ENCODE results near the gene CLMN.
A peak's percentile ranks its signal among the peaks of the same experiment; 100 is the strongest.

The CLMN gene

DNA sequence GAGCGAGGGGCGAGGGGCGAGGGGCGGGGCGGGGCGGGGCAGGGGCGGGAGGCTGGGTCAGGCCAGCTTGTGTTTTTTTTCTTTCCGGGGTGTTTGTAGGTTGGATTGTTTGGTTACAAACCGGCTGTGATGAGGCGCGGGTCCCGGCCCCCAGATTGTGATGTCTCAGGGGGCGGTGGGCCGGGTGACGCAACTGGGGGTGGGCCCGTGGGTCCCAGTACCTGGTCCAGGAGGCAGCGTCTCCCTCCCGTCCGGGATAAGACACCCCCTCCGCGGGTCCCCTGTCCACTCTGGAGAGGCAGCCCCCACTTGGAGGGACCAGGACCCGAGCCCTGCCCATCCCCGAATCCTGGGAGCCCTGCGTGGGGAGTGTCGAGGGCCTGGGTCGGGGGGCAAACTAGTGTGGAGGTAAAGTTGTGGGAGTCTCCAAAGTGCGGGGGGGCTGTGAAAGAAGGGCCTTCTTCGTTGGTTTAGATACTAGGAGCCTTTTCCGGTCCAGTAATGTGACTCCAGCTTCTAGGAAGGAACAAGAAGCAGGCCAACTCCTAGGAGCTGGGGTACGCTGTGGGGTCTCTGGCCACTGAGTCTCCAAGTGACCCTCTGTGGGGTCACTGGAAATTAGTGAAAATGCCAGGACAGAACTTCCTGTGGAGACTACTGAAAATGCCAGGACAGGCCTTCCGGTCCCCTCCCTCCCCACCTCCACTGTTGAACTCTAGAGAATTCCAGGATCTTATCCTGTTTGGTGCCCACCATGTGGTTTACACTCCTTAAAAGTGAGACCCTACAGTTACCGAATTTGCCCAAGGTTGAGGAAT, 579 bp upstream of the CLMN start:
- DNase-seq (ENCODE audit: low spot score) = no peak

DNA sequence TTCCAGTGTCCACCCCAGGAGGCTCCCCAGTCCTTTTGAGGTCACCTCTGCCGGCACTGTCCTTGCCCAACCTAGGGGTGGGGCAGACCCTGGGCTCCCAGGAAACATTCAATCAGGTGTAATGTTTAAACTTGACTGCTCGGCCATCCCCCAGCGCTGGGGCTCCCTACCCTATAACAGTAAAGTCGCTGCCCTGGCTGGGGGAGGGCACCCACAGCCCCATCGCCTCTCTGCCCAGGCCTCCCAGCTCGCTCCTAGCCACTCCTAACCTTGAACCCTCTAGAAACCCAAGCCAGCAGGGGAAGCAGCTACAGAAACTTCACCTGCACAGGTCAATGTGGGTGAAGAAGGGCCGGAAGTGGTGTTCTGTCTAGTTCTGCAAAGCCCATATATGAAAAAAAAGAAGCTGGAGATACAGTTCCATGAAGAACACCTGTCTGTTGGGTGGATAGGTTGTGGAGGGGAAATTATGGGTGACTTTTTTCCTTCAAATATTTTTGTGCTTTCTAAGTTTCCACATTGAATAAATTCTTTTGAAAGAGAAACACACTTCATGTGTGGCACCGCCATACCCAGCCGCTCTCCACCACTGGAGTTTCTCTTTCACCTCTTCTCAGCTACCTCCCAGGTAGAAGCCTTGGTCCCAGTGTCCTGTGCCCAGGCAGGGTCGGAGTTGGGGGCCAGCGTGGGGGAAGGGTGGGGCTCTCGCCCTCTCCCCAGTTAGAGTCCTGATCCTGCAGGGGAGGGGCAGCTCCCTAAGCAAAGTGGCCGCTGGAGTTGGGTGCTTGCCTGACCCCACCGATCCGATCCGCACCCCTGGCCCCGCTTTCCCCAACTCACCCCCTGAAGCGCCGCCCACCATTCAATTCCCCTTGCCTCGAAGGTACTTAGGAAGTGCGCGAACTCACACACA, 1.1 kb downstream of the CLMN start:
- DNase-seq (ENCODE audit: low spot score) = no peak

DNA sequence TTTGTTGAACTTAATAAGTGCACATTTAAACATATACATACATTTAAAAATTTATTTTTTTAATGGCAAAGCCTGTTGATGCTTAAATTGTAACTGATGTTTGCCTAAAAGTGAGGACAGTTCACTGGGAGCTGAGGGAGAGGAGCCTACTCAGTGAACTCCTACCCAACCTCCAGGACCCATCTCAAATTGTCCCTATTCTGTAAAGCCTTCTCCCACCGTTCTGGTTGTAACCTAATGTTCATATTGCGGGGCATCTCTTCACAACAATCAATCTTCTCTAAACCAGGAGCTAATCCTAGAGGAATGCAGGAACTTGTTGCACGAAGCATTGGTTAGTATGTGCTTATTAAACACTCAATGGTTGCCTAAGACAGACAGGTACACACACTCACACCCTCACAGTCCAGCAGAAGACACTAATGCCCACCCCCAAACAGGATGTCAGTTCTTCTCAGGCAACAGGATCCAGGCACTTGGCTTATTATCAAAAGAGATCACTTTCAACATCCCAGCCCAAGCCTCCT, 1.8 kb downstream of the CLMN start:
- no peak for DNase-seq (ENCODE audit: low spot score)

DNA sequence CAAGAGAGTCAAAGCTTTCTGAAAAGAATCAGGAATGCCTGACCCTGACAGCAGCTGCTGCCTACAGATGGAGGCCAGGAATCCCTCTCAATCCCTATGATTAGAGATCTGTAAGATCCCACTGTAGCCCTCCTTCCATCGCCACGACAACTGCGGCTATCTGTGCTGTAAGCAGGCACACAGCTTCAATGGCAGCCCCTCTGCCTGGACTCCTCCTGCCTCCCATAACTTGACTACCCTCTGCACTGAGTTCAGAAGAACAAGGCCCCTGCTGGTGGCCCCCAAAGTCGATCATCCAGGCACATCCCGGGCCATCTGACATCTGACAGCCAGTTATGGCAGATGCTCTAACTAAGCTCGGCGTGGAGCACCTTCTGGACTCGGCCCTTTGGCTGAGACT, 2.9 kb downstream of the CLMN start:
- no peak for DNase-seq (ENCODE audit: low spot score)

DNA sequence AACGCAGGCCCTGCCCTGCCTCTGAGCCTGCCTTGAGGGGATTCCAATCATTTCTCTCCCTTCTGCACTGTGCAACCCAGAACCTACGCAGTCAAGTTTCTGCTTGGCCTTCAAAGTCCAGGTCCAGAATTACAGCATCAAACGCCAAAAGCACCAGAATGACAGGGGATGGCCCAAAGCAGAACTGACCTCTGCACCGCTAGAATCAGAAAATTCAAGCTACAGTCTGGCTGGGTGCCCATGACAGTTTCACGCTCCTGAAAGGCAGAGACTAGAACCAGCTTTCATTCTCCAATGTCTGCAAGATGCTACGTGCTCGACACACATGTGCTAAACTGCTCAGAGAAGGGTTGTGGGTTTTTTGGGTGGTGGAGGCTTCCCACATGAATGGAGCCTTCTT, 4.1 kb downstream of the CLMN start:
- no peak for DNase-seq (ENCODE audit: low spot score)

DNA sequence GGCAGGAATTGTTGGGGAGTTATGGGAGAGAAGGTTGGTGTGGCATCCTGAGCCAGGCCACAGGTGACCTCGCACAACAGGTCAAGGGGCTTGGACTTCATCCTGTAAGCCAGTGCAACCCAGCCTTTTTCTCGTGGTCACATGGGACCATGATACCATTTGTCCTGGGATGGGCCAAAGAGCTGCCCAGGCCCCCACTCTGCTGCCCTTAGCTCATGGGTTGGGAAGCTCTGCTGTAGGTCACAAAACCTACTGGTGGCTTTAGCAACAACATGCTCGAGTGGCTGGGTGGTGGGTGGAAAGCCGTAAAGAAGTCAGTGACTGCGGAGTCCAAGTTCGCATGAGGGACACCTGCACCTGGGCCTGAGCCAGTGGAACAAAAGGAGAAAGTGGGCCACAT, 4.6 kb downstream of the CLMN start:
- no peak for DNase-seq (ENCODE audit: low spot score)

DNA sequence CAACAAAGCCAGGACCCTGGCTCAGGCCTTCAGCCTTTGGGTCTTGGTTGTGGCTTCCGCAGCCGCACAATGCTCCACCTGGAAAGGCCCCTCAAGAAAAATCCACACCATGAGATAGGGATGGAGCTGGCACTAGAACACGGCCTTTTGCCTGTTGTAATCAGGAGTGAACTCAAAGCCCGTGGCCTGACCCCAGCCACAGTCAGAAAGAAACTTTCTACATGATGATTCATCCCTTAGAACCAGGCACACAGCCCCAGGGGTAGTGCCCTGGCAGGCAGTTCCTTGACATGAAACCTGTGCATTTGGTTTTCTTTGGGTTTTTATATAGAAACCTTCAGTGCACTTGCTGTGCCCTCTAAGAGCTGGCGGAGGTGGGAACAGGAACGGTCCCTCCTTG, 5.1 kb downstream of the CLMN start:
- peak; percentile 50 for DNase-seq (ENCODE audit: low spot score)

DNA sequence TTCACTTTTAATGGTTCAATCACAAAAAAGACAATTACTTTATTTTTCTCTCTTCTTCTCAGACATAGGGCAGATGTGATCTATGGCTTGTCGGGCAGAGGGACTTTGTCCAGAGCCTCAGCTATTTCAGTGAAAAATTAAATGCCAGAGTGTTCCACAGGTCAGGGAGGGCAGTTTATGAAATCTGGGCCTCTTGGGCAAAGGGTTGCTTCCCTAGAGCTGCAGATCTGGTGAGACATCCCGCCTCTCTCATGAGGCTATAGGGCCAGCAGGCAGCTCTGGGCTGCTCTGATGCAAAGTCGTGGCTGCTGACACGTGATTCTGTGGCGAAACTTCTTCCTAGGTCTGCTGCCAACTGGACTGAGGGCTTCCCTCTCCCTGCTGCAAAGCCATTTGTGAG, 6.0 kb downstream of the CLMN start:
- peak; percentile 32 for DNase-seq (ENCODE audit: low spot score)

DNA sequence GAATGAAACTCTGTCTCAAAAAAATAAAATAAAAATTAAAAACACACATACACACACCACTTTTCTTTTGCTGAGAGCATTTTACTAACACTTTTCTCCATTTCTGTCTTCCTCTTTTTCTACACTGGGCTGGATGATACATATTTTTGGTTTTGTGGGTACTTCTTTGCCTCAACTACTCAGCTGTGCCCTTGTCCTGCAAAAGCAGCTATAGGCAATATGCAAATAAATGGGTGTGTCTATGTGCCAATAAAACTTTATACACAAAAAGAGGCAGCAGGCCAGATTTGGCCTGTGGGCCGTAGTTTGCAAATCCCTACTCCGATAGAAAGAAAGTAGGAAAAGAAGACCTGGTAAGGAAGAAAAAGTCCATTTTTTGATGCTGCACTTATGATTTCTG, 6.5 kb downstream of the CLMN start:
- no peak for DNase-seq (ENCODE audit: low spot score)

DNA sequence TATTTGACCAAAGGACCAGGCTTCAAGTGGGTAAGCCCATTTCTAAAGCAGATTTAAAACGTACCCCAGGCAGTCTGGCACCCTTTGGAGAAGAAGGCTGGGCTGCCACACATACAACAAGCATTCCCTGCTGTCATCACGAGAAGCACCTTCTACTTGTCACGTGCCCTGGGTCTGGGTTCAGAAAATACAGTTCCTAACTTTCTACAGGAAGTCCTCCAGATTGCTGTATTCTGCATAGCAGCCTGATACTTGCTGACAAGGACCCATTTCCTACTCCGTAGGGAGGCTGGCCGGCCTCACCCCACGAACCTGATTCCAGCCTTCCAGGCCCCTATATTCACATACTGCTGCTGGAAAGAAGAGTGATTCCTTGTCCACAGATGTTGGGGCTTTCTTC, 7.4 kb downstream of the CLMN start:
- no peak for DNase-seq (ENCODE audit: low spot score)

DNA sequence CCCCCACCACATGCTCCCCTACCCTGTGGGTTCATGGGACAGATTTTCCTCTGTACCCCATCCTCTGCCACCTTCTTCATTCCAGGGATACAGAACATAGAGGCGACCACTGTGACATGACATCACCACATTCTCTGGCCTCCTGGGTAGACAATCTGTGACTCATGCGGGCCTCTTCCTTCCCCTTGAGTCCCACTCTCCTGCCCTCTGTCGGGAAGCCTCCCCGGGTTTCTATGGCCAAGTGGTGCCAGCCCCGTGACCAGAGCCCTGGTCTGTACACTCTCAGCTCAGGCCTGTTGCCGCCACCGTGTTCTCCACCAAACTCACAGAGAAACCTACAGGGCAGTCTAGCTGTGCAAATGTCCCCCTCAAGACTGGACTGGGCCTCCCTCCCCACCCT, 8.0 kb downstream of the CLMN start:
- no peak for DNase-seq (ENCODE audit: low spot score)

DNA sequence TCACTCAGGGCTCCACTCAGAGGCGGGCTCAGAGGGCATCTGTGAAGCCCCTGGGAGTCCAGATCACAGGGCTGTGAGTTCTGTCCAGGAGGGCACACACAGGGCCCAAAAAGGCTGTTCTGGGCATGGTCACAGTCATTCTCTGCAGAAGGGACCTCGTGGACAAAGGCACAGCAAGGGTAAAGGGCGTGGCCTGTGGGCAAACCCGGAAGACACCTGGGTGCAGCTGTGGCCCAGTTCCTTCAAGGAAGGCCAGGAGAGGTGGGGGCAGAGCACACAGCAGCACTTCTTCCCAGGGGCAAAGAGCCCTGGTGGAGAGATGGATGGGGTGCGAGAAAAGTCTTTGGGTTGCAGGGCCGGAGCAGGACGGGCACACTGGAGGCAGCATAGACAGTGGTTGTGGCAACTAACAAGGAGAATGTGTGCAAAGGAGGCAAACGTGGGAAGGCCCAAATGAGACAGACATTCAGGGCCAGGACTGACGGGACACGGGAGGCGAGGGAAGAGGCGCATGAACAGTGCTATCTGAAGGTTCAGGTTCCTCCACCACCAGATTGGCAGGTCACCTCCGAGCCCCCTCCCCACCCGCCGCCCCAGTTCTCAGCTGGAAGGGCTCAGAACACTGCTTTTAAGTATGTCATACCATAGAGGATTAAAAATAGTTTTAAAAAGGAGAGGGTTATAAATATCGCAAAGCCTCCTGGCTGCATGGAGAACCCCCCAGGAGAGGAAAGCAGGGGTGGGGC, 8.9 kb downstream of the CLMN start:
- DNase-seq (ENCODE audit: low spot score) = no peak

DNA sequence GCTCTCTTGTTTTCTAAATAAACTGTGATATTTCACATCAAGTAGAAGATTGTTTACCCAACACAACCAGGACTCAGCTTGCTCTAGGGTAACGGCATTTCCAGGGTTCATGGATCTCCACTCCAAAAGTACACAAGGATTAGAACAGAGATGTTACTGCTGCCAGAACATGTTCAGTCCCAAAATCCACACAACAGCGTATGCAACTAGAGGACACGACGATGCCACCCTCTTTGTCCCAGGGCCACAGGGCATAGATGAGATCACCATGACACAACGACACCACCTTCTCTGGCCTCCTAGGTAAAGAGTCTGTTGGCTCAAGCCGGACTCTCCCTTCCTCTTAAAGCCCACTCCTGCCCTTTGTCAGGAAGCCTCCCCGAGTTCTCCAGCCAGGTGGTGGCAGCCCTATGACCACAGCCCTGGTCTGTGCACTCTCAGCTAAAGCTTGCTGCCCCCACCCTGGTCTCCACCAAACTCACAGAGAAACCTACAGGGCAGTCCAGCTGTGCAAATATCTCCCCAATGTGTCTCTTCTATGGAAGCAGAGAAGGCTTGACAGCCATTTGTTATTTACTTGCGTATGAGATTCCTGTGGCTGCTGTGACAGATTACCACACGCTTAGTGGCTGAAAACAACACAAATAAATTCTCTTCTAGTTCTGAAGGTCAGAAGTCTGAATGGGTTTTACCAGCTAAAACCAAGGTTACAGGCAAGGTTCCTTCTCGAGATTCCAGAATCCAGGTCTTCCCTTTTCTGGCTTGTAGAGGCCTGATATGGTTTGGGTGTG, 10.3 kb downstream of the CLMN start:
- DNase-seq (ENCODE audit: low spot score) = no peak

DNA sequence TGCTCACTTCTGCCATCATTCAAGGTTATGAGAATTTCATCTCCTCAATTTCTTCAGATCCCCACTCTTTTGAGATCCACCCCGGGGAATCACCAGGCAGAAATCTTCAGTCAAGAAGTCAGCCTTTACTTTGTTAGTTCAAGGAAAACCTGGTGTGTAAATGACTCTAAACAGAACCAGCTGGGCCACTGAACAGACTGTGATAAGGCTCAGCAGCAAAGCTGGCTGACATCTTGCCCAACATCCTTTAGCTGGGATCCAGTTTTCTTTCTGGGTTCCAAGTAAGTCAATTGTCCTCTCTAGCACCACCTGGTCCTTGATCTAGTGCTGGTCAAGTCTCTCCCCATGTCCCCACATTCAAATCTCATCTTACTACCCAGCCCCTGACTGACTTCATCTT, 11.6 kb downstream of the CLMN start:
- no peak for DNase-seq (ENCODE audit: low spot score)

DNA sequence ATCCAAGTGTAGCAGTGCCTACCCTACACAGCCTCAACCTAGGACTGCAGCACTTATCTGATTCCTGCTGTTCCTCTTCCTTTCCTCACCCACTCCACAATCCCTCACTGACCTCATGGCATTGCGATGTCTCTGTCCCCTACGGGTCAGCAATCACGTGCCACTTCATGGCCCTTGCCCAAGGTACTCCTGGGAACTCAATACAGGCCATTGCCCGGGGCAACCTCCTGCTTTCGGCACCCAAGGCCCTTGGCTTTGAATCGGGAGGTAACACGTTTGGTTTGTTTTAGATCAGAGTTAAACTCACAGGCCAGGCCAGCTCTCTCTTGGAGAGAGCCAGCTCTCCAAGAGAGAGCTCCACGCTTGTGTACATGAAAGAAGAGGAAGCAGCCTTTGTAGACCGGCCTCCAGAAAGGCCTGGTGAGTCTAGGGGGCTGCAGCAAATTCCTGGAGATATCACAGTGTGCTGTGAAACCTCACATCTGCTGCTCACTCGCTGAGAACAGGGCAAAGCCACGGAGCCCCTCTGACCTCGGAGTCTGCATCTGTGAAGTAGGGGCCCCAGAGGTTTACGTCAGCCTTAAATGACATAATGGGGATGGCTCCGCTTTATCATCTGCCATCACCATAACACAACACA, 12.2 kb downstream of the CLMN start:
- no peak for DNase-seq (ENCODE audit: low spot score)

DNA sequence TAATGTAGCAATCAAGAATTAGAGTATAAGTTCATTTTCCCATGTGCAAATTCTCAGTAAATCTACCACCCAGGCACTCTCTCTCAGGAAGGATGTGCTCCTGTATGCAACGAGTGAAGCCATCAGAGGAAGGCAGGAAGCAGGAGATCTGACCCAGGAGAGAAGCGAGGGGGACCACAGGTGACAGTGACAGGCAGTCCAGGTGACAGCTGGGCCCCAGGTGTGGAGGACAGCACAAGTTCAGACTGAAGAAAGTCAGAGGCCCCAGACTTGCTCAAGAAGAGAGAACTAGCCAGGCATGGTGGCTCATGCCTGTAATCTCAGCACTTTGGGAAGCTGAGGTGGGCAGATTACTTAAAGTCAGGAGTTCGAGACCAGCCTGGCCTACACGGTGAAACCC, 13.8 kb downstream of the CLMN start:
- no peak for DNase-seq (ENCODE audit: low spot score)

DNA sequence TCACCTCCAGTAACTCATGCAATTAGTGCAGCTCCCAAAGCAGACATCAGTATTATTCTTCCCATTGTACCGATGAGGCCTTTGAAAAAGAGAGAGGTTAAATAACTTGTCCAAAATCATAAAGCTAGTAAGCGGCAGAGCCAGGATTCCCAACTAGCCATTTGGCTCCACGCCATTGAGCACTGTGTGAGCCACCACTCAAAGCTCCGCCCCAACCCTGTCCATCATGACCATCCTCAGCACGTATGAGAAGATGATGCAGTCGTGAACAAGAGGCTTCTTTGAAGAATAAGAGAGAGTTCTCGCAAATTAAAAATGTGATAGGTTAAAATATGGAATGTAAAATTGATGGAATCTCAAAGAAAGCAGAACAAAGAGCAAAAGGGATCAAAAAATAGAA, 14.6 kb downstream of the CLMN start:
- DNase-seq (ENCODE audit: low spot score) = no peak

DNA sequence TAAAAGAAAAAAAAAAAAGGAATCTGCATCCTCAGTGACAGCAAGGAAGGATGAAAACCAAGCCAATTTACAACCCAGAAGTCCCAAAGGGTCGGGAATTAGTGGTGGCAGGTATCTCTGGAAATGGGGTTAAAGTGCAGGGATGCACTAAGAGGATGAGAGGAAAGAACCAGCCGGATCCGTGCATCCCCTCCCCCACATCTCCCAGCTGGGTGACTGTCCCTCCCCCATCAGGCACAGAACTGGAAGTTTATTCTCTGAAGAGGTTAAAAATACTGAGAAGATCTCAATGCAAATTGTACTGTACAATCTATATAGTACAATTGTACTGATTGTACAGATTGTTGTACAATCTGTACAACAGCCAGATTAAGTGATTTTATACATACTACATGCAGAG, 15.4 kb downstream of the CLMN start:
- DNase-seq (ENCODE audit: low spot score) = no peak

DNA sequence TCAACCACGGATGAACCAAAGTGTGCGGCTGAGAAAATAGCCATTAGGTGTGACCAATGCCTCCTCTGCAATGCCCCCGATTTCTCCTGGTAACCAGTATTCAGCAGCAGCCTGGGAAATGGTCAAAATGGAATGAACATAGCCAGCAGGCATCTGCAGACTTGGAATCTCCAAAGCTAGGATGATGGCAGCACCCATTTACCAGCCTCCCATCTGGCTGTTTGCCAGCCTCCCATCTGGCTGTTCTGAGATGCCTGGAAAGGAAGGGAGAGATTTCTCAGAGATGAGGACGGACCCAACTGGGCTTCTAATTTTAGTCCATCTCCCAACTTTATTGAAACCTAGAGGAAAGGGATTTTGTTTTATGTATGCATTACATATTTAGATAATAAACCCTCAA, 16.2 kb downstream of the CLMN start:
- no peak for DNase-seq (ENCODE audit: low spot score)

DNA sequence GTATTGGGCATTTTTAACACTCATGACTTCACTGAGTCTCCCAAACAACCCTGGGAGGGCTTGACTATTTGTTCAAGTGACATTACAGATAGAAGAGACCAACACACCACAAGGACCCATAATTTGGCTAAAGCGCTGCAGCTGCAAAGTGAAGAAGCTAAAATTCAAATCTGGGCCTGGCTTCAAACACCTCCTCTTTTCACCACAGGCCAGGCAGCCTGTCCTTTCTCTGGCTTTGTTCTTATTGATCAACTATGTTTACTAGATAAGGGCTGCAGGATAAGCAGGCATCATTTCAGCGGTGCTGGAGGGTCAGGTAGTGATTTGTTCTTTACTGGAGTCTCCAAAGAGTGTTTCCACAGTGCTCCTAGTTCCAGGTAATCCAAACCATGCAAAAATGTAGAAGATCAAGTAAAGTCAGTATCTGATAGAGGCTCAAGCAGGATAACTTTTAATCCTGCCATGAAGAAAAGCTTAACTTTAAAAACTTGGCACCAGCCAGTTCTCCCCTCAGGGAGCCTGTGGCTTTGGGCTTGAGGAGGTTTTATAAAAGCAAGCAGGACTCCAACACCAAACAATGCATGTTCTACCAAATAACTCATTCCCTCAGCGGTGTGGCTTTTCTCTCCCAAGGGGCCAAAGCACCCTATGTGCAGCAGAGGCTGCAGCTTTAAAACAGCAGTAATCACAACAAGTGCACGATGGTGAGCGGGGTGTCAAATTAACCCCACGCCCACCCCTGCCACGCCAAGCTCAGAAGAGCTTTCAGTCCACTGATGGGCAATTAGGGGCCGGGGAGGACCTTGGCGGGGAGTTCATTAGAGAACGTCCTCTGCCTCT, 16.8 kb downstream of the CLMN start:
- no peak for DNase-seq (ENCODE audit: low spot score)
